ENCODE data around the gene ZNF385B.
"Not testable (repeated sequence)": the region's sequence is repeated elsewhere in the genome, so short reads cannot be mapped to it uniquely, and the experiment has no call there.

Gene ZNF385B

DNA sequence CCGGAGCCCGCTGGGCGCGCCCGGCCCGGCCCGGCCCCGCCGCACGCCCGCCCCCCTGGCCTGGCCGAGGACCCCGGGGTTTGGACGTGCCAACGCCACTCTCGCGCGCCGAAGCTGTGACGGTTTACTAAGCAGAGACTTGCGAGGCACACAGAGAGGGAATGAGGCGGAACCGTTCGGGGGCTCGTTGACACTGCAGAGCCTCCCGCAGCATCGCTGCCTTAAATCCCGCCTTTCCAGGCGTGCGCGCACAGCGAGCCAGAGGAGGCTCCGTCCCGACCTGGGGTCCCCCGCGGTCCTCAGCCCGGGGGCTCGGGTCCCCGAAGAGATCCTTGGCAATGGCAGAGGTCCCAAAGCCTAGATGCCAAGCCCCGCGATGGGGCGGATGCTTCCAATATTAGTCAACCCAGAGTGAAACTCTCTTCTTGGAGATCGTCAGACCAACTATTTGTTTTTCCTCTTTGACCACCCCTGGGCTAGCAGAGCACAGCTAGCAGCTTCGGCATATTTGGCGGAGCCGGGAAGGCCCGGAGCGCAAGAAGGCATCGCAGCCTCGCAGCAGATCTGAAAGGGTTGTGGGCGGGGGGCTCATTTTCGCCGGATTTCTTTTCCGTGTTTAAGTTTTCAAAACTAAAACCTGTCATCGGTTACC lies at the start of gene ZNF385B:
Gene ZNF385B (minus strand): TSS at position 197 of the 652 bp plus-strand sequence.
- DNase-seq (ENCODE audit: low read depth in 2 of 2, low spot score in 1 of 2) = no peak

DNA sequence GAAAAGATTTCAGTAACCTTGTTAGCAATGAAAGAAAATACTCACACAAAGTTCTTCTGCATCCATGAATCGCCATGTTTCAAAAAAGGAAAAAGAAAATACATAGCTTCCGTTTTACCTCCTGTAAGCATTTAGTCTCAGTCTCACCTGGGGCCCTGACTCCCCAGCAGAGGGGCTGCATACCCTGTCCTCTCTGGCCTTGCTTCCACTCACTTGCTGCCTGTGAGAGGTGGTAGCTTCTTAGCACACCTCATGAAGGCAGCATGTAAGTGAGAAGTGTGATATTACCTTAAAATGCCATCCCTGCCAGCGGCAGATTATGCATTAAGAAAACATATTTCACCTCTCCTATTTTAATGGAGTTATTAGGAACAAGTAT lies 49.3 kb upstream of the ZNF385B start:
- no peak for DNase-seq (ENCODE audit: low read depth in 2 of 2, low spot score in 1 of 2)

DNA sequence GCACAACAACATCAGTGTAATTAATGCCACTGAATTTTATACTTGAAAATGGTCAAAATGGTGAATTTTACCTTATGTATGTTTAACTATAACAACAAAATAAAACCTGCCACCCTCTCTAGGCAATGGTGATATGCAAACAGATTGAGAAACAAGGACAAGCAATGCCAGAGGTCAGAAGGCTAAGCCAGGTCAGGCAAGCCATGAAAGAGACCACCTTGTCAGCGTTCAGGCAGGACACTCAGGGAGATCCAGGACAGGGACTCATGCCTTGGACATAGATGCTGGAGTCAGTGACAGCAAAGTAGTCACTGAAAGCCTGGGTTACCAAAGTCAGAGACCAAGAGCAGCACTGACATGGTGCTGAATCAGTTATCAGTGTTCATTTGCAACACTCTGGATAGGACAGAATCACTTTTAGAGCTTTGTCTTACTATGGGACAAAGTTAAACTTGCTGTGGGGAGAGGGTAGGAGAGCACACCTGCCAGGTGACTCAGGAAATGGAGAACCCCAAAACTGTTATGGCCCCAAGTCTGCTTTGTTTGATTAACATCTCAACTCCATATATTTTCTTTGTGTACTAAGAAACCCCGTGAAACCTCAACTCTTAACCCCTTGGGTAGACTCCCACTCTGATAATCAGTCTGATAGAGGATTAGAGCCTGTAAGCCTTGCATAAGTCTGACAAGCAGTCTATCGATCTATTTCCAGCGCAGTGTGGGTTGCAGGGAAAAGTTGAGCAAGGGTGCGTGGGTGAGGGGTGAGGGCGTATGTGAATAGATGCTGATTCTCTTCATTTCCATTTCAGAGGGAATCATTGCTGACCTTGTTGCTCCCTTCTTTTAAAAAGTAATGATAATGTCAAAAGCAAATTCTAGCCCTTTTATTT lies 48.7 kb upstream of the ZNF385B start:
- DNase-seq (ENCODE audit: low read depth in 2 of 2, low spot score in 1 of 2) = no peak

DNA sequence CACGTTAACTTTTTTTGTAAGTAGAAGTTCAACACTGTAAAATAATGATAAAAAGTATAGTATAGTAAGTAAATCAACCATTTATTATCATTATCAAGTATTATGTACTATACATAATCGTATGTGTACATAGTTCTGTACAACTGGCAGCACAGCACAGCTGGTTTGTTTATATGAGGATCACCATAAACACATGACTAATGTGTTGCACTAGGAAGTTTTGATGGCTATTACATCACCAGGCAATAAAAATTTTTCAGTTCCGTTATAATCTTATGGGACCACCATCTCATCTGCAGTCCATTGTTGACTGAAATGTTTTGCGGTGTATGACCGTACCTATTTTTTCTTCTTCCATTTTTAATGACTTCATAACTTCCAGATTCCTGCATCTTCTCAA lies 39.2 kb upstream of the ZNF385B start:
- DNase-seq (ENCODE audit: low read depth in 2 of 2, low spot score in 1 of 2) = no peak

DNA sequence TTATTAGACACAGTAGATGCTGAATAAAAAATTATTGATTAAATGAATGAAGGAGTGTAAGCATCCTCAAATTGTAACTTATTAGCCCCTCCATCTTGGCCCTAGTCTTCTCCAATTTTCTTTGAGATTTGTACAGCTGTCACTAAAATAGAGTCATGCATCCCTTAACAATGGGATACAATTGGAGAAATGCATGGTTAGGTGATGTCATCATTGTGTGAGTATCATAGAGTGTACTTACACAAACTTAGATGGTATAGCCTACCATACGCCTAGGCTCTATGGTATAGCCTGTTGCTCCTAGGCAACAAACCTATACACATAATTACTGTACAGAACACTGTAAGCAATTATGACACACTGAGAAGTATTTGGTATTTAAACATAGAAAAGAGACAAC lies 38.3 kb upstream of the ZNF385B start:
- no peak for DNase-seq (ENCODE audit: low read depth in 2 of 2, low spot score in 1 of 2)

DNA sequence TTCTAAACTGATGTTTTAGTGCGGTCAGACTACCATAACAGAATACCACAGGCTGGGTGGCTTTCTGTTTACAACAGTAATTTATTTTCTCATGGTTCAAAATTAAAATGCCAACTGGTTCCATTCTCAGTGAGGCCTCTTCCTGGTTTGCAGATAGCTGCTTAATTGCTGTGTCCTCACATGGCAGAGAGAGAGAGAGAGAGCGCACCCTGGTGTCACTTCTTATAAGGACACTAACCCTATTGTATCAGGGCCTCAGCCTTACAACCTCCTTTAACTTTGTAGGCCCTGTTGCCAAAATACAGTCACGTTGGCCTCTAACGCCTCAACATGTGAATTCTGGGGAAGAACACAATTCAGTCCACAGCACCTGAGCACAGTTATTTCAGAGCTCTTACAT lies 37.5 kb upstream of the ZNF385B start:
- no peak for DNase-seq (ENCODE audit: low read depth in 2 of 2, low spot score in 1 of 2)

DNA sequence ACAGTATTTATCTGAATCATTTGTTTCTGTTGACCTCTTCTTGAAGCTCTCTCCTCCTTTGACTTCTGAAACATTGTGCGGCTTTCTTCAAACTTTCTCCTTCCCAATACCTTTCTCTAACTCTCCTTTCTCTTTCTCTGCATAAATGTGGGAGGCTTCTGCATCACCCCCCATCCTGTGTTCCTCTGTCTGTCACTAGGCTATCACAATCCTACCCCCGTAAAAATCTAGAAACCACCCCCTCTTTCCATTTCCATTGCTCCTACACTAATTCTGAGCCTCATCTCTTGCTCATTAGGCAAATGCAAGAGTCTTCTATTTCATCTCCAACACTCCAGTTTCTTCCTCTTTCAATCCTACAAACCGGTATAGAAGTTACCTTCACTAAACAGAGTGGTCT lies 32.2 kb upstream of the ZNF385B start:
- DNase-seq (ENCODE audit: low read depth in 2 of 2, low spot score in 1 of 2) = no peak

DNA sequence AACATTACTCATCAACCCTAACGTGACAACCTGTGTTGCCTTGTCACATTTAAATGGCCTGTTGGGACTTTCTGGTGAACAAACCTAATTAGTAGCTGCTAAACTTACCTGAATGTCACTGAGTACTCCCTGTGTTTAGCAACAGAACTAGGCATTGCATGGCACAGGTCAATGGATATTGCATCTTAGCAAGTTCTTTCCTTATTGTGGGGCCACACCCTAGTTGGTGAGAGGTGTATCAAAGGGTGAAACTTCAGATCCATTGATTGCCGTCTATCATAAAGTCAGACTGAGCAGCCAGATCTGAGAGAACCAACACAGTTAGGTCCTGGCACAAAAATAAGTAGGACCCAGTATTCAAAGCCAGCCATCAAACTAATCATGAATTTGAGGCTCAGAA lies 29.8 kb upstream of the ZNF385B start:
- no peak for DNase-seq (ENCODE audit: low read depth in 2 of 2, low spot score in 1 of 2)

DNA sequence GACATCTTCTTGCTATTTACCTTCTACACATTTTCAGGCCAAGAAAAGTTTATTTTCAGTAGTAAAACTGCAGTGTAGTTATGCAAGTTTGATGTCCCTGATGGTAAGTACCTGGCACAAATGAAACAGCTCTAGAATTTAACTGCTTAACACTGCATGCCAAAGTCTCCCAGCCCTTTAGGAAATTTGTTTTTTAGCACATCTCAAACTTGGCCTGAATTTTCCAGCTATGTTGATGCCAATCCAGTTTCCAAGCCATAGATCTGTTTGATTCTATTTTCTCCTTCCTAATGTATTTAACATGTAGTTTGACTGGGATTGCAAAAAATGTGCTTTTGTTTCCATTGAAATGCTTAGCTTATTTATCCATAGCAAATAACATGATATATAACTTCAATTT lies 29.3 kb upstream of the ZNF385B start:
- DNase-seq (ENCODE audit: low read depth in 2 of 2, low spot score in 1 of 2) = no peak

DNA sequence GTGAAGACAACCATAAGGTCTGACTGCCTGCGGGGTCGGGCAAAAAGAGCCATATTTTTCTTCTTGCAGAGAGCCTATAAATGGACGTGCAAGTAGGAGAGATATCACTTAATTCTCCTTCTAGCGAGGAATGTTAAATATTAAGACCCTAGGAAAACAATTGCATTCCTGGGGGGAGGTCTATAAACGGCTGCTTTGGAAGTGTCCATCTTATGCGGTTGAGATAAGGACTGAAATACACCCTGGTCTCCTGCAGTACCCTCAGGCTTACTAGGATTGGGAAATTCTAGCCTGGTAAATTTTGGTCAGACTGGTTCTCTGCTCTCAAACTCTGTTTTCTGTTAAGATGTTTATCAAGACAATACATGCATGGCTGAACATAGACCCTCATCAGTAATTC lies 27.2 kb upstream of the ZNF385B start:
- not testable (repeated sequence) for DNase-seq (ENCODE audit: low read depth in 2 of 2, low spot score in 1 of 2)

DNA sequence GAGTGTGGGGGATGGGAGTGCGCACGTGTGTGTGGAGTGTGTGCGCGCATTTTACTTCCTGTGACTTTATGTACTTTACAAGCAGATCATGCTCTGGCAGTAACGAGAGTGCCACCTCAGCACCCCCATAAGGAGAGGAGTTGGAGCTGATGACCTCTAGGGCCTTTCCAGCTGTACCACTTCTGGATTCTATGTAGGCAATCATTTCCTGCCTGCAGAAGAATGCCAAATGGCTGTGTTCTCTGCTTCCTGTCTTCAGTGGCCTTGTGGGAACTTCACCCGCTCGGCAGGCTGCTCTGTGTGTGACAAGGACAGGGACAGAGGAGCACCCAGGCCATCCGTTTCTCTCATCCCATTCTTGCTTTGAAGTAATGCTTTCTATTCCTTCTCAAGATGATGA lies 22.8 kb upstream of the ZNF385B start:
- no peak for DNase-seq (ENCODE audit: low read depth in 2 of 2, low spot score in 1 of 2)

DNA sequence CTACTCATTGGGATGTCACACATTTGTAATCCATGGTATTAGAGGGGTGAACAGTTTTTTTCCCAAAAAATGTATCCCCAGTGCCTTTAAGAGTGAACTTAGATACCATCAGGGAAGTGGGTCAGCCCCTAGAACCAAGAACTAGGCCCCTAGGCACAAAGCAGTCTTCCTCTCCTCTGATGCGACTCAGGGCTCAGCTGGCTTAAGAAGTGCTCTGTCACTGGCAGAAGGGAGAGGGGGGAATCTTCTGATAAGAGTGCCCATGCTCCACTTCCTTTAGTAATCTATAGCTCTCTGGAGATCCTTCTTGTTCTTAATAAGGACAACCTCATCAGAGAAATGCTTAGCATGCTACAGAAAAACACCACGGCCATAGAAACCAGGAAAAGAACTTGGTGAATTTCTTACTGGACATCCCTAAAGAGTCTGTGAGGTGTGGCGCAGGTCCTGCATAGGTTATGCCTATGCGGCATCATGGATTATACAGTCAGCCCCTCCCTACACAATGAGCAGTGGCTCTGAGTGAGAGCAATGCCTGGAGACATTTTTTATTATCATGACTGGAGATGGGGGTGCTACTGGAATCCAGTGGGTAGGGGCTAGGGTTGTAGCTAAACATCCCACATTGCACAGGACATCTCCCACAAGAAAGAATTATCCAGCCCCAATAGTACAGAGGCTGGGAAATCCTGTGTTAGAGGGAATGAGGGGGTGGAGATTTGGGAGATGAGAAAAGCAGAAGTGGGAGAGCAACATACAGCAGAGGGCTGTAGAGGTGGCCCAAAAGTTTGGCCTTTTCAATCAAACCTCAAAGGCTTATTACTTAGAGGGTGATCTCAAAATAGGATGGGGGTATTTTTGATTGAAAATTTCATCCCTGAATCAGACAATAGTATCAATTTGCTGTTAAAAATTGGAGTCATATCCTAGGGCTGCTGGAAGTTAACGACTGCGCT lies 21.7 kb upstream of the ZNF385B start:
- no peak for DNase-seq (ENCODE audit: low read depth in 2 of 2, low spot score in 1 of 2)

DNA sequence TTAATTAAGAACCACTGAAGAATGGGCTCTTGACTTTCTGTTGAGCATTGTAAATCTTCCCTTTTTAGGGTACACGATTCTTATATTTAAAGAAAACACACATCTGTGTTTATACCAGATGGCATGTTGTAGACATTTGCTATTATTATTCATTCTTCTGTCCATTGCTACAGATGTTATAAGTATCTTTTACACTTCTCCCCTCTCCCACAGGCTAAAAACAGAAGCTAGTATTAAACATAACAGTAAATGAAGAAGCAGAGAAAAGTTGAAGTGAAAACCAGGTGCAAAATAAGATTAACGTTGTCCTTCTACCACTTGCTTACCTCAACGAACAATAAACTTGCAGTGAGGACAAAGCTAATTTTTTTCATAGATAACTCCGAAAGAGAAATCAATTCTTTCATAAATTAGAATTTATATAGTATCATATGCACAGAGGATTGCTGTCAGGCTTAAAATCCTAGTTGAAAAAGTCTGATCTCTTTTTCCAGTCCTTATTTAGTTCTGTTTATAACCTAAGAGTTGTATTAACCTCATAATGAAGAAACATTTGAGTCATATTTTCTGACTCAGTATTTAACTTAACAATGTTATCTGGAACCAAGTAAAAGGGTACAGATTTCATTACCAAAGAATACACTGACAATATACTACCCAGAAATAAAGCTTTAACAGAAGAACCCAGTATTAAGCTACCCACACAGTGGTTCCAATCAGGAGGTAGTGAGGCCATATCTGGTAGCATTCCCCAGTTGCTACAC lies 16.4 kb upstream of the ZNF385B start:
- no peak for DNase-seq (ENCODE audit: low read depth in 2 of 2, low spot score in 1 of 2)

DNA sequence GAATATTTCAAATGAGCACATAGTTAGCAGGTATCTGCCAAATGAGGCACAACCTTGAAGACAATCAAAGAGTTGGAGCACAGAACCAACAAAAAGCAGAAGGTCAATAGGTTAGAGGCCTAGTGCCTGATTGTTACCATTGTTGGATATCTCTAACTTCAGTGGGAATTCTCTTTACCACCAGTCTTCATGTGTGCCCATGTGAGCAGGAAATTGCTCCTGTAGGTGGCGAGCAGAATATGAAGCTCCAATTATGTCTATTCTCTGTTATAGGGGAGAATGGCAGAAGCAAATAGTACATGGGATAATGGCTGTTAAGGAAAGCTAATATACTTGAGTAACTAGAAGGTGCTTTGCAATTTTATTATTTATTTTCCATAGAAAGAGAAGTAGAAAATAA lies 14.9 kb upstream of the ZNF385B start:
- DNase-seq (ENCODE audit: low read depth in 2 of 2, low spot score in 1 of 2) = no peak

DNA sequence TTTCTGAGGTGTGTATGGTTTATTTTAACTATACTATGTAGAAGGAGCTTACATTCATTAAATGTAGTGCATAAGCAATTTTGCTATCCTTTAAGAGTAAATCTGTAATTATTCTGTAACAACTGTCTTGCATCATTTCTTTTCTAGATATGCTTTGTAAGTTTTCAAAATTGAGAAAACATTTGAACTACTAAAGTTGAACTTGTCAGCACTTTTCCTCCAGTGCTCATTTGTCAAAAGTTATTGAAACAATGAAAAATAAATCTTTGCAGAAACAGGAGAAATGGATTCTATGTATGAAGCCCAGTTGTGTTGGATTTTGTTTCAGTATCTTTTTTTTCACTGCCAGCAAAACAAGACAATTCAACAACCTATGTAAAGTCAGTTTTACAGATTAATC lies 14.5 kb upstream of the ZNF385B start:
- DNase-seq (ENCODE audit: low read depth in 2 of 2, low spot score in 1 of 2) = no peak

DNA sequence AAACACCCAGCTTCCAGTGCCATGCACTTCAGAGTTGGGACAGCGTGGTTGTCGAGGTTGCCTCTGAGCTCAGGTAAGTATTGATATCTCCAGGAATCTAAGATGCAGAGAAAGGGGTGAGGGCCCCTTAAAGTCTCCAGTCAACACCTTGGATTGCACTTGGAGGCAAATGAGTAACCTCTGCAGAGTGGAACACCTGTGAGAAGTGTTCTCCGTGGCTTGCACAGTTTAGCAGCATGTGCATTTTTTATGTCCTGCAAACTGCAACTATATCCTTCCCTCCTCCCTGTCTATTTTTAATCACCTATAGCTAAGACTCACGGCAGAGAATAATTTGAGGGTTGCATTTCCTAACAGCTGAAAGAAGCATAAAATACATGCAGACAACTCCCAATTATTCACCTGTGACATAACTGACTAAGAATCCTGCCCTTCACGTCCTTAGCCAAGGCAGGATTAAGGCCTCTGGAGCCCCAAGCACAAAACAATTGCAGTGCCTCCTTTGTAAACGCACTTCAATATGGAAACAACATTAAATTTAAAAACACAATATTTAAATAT lies 1.6 kb upstream of the ZNF385B start:
- DNase-seq (ENCODE audit: low read depth in 2 of 2, low spot score in 1 of 2) = no peak

DNA sequence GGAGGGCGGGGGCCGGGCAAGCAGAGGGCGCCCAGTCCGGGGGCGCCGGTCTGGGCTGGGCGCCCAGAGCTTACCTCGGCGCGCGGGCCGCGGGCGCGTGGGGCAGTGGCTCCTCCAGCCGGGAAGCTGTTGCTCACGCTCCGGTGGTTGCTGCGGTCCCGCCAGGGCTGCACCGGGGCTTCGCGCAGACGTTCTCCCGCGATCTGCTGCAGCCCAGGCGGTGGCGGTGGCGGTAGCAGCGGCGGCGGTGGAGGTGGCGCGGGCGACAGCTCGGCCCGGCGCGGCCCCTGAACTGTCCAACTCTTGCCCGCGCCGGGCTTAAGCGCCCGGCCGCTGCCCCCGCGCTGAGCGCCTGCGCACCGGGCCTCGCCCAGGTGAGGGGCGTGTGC lies 391 bp downstream of the ZNF385B start:
- no peak for DNase-seq (ENCODE audit: low read depth in 2 of 2, low spot score in 1 of 2)

DNA sequence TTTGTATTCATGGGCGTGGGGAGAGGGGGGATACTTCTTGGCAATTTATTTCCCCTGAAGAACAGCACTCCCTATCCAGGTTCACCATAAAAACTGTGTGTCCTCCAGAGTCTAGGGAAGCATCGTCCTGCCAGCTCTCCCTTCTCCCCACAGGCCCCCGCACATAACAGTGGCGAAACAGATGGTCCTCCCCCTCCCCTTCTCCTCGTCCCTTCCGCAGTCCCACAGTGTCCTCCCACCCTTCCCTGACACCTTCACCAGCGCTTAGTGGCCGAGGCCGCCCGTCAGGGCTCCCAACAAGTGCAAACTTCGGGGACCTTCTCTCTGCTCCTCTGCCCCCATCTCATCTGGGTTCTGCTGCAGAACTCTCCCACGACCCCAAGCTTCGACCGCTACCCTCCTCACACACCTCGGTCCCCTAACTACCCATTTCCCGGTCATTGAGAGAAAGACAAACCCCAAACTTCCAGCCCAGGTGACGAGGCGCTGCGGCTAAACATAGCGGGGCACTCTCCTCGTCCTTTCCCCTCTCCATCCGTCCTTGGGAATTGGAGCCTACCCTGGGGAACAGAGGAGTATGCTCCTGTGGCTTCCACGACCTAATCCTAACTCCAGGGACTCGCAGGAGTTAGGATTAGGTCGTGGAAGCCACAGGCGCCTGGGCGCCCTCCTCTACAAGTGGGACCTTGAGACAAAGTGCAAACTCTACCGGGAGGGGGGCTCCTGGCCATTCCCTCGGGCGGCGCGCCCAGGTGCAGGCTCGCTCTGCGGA lies 971 bp downstream of the ZNF385B start:
- no peak for DNase-seq (ENCODE audit: low read depth in 2 of 2, low spot score in 1 of 2)

DNA sequence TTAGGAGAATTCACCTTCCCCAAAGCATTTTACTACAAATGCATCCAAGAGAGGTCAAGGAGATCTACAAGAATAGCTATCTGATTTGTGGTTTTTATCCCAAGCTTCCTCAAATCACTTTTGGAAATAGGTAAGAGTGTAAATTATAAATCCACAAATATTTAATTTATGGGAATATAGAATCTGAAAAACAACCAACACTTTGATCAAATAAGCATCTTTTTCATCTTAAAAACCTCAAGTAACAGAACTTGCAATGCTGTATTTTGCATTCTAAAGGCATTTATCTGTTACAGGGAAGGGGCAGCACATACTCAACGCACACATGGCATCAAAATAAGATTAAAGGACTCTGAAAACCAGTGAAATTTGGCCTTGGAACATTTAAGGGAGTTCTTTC lies 1.9 kb downstream of the ZNF385B start:
- no peak for DNase-seq (ENCODE audit: low read depth in 2 of 2, low spot score in 1 of 2)

DNA sequence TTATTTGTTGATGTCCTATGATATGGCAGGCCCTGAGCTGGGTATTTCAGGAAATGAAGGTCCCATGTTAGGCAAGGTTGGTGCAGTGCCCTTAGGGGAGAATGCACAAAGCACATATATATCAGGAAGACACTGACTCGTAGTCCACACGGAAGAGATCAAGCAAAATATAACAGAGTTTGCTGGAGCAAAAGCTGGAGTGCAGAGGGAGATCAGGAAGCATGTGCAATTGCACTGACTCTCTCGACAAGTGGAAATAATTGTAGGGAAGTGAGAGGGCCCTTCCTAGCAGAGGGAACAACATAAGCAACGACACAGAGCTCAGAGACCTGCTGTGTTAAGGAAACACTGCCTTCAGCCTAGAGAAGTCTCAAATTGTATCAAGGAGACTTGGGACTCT lies 4.2 kb downstream of the ZNF385B start:
- no peak for DNase-seq (ENCODE audit: low read depth in 2 of 2, low spot score in 1 of 2)

Measured in stimulated activated CD8-positive, alpha-beta memory T cell treated with anti-CD3 and anti-CD28 coated beads, Interleukin-4, amount 100 ng/mL, for 4 hours (primary cell).